HG02571 (cell line): ENCODE measurements around the gene RSAD2.
"Not testable (repeated sequence)": the region's sequence is repeated elsewhere in the genome, so short reads cannot be mapped to it uniquely, and the experiment has no call there.

Source experiments
- ATAC-seq: cut with Tn5 transposase; IDR thresholded peaks from one replicate; pipeline ENCODE4 v1.9.1; 2021; ENCODE audit warnings: mild to moderate bottlenecking, moderate library complexity; ENCODE audit not compliant: unreplicated experiment

The RSAD2 gene

DNA sequence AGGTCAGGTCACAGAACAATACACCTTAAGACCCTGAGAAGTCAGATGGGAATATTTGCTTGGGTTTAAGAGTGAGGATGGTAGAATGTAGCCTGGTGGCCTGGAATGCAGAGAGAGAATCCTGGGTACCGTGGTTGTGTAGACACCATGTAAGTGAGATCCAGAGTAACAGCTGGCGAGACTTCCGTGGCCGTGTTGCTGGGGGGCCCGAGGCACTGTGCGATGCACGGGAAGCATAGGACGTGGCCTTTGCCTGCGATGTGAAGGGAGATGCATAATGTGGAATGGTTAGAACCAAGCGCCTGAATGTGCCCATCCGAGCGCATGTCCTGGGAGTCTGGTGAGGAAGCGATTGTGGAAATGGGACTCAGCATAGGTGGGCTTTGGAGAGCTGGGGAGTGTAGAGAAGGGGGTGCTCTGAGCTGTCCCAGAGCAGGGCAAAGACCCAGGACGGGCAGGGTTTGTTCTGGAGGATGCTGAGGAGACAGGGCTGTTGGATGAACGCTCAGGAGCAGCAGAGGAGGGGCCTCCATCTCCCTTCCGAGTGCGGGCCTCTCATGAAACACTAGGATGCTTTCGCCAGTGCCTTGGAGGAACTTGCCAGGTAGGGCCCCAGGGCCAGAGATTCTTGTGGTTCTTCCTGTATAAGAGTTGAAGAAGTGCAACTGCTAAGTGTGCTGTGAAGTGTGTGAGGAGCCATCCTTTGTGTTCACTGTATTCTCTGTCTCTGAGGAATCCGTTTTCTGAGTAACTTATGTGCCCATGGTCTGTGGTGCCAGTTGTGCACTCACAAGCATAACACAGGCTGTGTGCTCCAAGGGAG lies 46.7 kb downstream of the RSAD2 start:
- ATAC-seq: no peak

DNA sequence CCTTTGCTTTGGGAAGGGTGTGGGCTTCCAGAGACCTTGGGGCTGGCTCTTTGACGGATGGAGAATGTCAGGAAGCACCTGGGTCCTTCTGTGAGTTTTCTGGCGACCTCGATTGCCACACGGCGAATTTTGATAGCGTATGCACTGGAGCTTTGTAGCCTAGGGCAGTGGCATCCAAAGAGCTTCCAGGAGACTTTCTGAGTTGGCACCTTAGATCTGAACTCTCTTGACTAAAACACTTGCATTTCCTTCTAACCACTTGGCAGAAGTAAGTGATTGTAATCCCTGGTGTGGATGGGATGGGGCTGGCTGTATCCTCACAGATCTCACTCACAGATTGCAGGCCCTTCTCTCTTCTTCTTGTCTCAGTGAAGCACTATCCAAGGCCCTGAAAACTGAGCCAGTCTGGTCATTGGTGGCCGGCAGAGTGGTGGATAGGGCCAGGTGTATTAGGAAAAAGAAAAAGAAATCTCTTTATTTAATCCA lies 47.4 kb downstream of the RSAD2 start:
- no peak for ATAC-seq

DNA sequence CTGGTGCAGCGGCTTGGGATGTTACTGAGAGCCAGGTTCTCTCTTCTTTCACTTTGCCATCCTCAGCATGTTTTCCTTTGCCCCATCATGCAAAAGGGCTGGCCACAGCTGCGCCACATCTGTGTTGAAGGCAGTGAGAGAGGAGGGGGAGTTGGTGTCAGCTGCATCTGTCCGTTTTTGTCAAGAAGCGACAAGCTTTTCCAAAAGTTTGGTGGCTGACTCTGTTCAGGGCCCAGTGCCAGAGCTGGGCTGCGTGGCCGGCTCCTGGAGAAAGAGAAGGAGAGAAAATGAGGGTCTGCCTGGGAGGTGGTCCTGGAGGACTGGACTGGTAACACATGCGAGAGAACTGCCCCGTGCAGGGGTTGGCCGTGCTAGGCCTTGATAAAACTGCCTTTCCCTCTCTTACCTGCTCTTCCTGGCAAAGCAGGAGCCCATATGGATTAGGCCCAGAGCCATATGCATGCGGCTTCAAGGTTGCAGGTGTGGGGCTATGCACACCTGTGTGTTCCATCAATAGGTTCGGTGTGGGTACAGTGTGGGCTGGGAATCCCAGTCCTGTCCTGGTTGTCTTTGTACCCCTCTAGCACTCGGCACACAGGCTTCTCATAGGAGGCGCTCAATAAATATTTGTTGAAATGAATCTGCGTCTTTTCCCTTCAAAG lies 48.6 kb downstream of the RSAD2 start:
- ATAC-seq: no peak

DNA sequence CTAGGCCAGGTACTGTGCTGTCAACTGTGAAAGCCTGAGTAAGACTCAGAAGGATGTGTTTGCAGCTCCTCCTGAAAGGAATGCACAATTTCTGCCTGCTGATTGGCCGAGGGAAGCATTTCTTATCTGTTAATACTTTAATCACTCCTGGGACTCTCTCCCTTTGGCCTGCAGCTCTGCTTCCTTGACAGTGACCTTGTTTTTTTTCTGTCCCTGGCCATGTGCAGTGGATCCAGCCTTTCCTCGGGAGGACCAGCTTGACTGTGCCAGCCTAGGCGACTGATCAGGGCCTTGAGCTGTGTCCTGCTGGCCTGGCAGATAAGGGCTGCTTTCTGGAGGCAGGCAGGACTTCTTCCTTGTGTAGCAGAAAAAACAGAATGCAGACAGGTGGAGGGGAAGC lies 49.6 kb downstream of the RSAD2 start:
- no peak for ATAC-seq

DNA sequence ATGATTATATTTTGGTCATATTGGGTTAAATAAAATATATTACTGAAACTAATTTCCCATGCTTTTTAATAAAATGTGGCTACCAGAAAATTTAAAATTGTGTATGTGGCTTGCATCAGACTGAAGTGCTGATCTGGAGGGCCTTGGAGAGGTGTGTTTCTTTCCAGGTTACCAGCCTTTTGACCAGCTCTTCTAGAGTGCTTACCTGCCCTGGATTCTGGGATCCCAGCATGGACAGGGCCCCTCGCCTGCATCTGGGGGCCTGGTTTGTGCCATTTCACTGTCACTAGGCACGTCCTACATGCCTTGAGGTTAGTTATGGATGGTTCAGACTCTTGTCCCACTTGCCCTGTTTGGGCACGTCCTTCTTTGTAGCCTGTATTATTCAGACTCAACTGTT lies 50.2 kb downstream of the RSAD2 start:
- no peak for ATAC-seq

DNA sequence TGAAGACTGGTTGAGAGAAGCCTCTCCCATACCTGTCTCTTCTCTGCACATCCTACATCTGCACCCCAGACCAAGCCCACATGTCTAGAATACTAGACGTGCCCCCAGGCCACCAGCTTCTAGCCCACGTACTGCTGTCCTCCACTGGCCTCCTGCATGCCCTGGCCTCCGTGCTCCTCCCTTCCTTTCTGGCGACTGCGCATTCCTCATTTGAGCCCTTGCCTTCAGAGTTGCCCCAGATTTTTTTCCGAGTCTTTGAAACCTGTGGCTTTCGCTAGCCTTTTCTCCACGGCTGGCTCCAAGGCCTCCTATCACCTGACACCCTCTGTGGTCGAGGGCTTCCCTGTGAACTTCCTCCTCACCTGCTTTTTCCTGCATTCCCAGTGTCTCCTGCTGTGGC lies 50.9 kb downstream of the RSAD2 start:
- no peak for ATAC-seq

DNA sequence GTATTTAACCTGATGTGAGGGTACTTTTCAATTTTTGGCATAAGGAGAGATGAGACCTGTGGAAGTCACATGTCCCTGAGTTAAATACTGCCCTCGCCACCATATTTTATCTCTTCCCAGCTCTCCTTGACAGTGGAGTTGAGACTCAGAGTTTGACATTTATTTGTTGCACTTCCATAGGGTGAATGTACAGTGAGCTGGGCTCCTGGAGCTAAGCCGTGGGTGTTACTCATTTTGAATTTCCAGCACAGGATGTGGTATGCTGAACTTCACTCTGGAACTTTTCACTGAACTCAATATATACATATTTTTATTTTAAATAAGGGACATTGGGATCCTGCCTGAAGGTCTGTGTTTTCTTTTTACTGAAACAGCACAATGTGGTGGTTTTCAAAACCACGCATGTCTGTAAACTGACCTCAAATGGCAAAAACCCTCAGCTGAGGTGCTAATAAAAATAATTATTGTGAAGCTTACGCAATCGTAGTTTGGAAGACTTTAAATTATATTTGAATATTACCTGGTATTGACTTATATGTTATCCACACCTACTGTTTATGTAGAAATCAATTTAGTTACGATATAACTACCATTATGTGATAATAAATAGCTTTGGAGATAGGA lies 51.7 kb downstream of the RSAD2 start:
- no peak for ATAC-seq

DNA sequence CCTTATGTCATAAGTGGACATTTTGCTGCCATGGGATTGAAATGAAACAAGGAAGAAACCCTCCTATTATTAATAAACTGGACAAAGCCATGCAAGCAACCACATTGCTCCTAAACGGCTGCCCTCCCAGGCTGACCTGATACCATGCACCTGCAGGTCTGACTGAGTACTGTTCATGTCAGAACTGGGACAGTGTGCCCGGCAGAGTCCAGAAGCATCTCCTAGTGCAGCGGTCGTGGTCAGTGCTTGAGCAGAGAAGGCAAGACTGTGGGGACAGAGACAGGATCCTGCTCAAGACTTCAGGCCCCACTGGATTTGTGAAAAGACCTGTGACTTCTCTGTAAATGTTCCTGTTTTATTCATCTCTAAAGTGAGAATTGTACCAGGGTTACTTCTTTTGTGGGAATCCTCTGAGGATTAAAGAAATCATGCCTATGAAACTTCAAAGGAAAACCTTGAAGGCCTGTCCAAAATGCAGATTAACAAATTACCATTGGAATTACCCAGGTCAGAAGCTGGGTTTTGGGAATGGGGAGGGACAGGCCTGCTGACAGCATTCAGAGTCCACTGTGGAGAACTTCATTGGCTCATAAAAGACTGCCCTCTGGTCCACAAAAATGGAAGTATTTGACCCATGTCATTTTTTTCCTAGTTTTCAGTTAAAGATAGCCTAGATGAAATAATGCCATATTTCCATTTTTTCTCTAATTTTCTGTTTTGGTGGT lies 53.5 kb downstream of the RSAD2 start:
- ATAC-seq: no peak

DNA sequence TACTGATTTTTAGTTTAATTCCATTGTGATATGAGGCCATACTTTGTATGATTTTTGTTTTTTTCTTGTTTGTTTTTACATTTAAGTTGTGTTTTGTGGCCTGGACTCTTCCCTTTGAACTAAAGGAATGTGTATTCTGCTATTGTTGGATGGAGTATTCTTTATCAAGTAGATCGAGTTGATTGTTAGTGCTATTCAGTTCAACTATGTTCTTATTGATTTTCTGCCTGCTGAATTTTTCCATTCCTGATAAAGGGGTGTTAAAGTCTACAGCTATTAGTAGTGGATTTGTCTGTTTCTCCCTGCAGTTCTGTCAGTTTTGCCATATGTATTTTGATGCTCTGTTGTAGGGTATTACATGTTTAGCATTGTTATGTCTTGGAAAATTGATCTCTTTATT lies 54.2 kb downstream of the RSAD2 start:
- no peak for ATAC-seq

DNA sequence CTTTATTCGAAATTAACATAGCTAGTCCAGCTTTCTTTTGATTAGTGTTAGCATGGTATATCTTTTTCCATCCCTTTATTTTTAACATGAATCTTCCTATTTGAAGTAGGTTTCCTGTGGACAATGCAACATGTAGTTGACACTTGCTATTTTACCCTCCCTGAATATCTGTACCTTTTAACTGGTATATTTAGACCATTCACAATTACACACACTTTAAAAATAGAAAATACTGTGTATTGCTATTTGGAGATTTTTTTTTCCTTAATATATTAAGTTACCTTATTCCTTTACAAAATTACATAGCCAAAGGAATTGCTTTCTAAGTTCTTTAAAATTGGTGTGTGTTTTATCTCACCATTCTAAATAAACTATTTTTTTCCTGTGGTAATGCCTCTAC lies 54.6 kb downstream of the RSAD2 start:
- no peak for ATAC-seq

DNA sequence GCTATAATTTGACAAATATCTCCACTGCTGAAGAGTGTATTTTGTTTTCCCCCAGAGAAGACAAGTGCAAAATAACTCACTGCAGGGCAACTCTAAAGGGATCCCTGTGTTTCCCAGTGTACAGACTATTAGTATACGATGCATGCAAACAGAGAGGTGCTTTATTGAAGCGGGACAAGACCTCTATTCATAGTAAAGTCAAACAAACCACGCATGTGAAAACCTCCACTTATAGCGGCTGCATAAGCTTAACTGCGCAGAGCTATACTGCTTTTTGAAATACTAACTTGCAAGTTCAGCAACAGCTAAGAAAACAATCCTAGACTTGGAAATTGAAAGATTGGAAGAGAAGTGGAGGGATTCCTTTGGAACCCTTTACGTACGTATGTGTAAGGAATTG lies 55.3 kb downstream of the RSAD2 start:
- no peak for ATAC-seq

DNA sequence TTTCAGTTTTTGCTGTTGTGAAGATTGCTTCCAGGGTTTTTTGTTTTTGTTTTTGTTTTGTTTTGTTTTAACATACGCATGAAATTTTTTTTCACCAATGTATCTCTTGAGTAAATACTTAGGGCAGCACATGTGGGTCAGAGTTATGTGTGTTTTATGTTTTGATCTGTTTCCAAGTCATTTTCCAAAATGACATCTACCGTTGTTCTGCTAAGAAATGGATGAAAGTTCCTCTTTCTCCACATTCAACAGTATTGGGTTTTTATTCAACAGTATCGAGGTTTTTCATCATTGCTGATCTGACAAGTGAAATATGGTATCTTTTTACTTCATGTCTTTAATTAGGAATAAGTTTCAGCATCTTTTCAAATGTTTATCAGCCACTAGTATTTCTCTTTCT lies 56.3 kb downstream of the RSAD2 start:
- no peak for ATAC-seq

DNA sequence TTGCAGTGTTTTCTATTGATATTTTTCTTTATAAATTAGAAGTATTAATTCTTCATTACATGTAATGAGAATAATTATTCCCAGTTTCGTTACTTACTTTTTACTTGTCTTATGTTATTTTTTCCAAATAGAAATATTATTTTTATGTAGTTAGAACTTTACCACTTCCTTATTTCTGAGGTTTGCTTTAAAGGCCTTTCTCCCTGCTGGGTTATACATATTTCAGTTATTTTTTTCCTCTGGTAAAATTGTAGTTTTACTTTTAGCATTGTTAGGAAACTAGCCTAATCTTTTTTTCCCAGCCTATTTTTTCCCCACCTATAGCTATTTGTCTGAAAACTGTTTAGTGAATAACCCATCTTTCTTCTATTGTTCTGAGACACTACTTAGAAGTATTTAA lies 56.8 kb downstream of the RSAD2 start:
- ATAC-seq: no peak

DNA sequence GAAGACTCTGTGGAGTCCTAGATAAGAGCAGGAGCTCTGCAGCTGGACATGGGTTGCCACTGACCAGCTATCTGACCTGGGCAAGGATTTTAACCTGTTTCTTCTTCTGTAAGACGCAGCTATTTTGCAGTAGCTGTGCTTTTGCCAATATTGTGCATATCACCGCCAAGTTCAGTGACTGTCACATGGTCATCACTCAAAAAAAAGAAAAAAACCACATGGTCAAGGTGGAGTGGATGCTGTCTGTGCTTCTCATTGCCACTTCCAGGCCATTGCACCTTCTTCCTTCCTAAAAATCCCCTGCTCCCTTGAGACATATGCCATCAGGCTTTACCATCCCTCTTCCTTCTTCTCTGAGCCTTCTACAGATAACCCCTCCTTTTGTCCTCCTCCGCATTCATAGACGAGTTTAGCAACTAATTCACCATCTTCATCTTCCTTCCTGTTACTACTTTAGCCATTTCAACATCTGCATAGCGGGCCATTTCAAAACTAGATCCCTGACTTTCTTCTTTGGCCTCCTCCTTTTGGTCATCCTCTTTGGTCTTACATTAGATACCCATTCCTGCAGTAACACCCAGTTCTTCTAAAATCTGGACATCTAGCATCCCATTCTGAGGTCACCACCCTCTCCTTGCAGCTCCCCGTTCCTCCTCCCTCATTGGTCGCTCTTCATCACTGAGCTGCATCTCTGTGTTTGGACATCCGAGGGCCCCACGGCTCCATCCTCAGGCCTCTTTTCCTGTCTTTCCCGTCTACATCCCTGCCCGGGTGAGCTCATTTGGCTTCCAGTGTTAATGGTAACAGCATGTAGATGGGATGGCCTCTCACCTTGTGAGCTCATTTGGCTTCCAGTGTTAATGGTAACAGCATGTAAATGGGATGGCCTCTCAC lies 57.4 kb downstream of the RSAD2 start:
- no peak for ATAC-seq

DNA sequence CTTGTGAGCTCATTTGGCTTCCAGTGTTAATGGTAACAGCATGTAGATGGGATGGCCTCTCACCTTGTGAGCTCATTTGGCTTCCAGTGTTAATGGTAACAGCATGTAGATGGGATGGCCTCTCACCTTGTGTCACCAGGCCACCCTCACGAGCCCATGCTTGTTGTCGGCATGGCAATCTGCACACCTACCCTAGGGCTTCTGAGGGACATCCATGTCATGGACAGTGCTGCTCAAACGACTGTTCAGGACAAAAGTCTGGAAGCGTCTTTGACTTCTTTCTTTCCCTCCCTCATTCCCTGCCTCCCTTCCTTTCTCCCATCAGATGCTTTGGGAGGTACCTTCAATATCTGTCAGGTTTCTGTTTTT lies 58.1 kb downstream of the RSAD2 start:
- not testable (repeated sequence) for ATAC-seq

DNA sequence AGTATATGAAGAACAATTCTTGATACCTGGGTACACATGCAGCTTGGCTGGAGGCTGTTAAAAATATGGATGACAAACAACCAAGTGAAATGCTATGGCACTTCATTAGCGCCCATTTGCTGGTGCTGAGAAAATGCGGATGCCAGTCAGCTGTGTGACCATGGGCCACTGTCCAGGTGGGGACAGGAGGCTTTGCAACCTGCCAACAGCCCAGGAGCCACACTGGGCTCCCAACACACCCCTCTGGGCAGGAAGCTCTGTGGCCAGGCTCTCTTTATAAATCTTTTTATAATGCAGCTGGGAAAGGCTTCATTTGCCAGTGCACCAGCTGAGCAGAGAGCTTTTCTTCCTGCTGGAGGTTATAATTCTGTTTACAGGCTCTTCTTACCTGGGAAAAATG lies 59.6 kb downstream of the RSAD2 start:
- no peak for ATAC-seq

DNA sequence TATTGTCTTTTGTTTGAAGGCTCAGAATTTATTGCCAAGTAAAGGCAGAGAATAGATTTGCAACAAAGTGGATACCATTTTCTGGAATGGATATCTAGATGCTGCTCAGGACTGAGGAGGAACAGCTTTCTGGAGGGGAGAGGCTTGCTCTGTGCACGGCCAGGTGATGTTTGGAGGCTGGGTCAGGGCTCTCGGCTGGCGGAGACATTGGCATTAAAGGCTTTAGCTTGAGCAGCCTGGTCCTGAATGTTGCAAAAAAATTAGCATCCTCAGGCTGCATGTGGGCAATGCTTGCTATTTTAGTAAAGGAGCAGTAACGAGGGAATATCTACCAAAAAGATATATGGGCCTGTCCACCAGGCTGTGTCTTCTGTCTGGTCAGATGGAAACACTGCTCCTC lies 60.0 kb downstream of the RSAD2 start:
- no peak for ATAC-seq

DNA sequence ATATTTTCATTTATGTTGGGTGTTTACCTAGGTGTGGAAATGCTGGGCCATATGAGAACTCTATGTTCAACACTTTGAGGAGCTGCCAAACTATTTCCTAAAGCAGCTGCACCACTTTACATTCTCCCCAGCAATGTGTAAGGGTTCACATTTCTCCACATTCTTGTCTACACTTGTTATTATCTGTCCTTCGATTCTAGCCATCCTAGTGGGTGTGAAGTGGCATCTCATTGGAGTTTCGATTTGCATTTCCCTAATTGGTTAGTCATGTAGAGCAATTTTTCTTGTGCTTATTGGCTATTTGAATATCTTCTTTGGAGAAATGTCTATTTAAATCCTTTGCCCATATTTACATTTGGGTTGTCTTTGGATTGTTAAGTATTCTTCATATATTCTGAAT lies 61.5 kb downstream of the RSAD2 start:
- ATAC-seq: no peak

DNA sequence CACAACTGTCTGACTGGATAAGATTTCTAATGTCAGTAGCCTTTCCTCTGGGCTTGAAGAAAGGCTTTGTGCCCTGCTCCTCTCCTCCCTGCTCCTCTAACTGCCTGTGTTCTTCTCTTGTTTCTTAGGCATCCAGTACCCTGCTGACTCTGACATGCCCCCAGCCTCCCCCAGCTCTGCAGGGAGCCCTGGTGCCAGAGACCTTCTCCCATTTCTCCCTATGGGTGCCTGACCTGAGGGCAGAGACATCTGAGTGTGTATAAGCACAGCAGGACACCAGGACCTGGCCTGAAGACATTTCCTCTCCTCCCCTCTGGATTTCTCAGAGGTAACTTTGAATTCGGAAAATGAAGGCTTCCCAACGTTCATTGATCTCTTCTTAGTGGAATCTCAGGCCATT lies 63.2 kb downstream of the RSAD2 start:
- ATAC-seq: no peak

DNA sequence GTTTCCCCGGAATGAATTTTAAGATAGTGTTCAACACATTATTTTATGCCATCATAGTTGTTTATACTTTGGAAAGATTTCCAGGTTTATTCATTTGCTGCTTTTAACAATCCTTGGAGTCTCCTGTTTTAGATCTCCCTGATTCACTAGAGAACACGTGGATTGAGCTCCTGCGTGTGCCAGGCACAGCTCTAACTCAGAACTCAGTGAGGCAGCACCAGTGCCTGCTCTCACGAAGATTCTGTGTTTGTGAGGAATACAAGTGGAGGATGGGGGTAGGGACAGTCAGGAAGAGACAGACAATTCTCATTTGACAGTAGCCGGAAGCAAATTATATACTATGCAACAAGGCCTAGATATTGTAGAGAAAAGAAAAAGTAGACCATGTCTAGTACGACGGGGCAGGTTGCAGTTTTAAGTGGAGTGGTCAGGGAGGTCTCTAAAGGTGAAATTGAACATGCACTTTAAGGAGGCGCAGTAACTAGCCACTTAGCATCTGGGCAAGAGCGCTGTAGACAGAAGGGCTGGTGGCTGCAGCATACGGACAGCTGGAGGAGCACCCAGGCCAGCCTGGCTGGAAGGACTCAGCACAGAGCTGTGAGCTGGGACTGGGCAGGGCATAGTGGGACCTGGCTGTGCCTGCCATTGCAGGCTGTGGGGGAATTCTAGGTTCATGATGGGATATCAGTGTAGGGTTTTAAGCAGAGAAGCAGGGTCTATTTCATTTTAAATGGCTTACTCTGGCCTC lies 63.9 kb downstream of the RSAD2 start:
- no peak for ATAC-seq
